OCI-LY1 (cell line): Measurements from ENCODE around the gene TMEM236.

Experiments
- H2AFZ ChIP-seq: fragments of 200-600 bp; sonication (generic), shearing (Covaris generic); 2 replicates; pipeline ENCODE4 v1.6.0; 2014; ENCODE audit warnings: antibody characterized with exemption, mild to moderate bottlenecking, low read length
- H3F3A ChIP-seq: fragments of 200-600 bp; sonication (generic), shearing (Covaris generic); 2 replicates; pipeline ENCODE4 v1.6.0; 2014; ENCODE audit warnings: mild to moderate bottlenecking, antibody characterized with exemption, low read length, moderate library complexity; ENCODE audit not compliant: insufficient read depth
- H3K27ac ChIP-seq: fragments of 200-600 bp; sonication (generic); 2 replicates; pipeline ENCODE4 v1.5.1; 2014; ENCODE audit warnings: low read length, mixed run types, mild to moderate bottlenecking, low read depth; ENCODE audit not compliant: poor library complexity, severe bottlenecking
- H3K27me3 ChIP-seq: fragments of 200-600 bp; sonication (generic); 2 replicates; pipeline ENCODE4 v1.6.0; 2014; ENCODE audit warnings: antibody characterized with exemption, mild to moderate bottlenecking, low read length, moderate library complexity; ENCODE audit not compliant: insufficient read depth
- H3K36me3 ChIP-seq: fragments of 200-600 bp; sonication (generic); 2 replicates; pipeline ENCODE4 v1.6.1; 2014; ENCODE audit warnings: mild to moderate bottlenecking, antibody characterized with exemption, low read length, moderate library complexity, mixed read lengths; ENCODE audit not compliant: insufficient read depth
- H3K4me1 ChIP-seq: fragments of 200-600 bp; sonication (generic); 2 replicates; pipeline ENCODE4 v1.5.1; 2014; ENCODE audit warnings: mild to moderate bottlenecking, low read length, moderate library complexity; ENCODE audit not compliant: insufficient read depth, severe bottlenecking
- H3K4me2 ChIP-seq: fragments of 200-600 bp; sonication (generic), shearing (Covaris generic); 2 replicates; pipeline ENCODE4 v1.6.1; 2014; ENCODE audit warnings: low read length
- H3K4me3 ChIP-seq: fragments of 200-600 bp; sonication (generic); 2 replicates; pipeline ENCODE4 v1.5.1; 2014; ENCODE audit warnings: low read length, low read depth, mild to moderate bottlenecking, mixed read lengths; ENCODE audit not compliant: poor library complexity, severe bottlenecking
- H3K79me2 ChIP-seq: fragments of 200-600 bp; shearing (Covaris generic); 2 replicates; pipeline ENCODE4 v1.6.1; 2016; ENCODE audit warnings: mixed run types, low read length, mixed read lengths; ENCODE audit not compliant: insufficient read depth
- H3K9ac ChIP-seq: fragments of 200-600 bp; sonication (generic), shearing (Covaris generic); 2 replicates; pipeline ENCODE4 v1.6.1; 2014; ENCODE audit warnings: mild to moderate bottlenecking, low read length, mixed read lengths
- H3K9me2 ChIP-seq: fragments of 200-600 bp; sonication (generic), shearing (Covaris generic); 2 replicates; pipeline ENCODE4 v1.6.1; 2014; ENCODE audit warnings: low read depth, mild to moderate bottlenecking, low read length, mixed read lengths
- H3K9me3 ChIP-seq: fragments of 200-600 bp; shearing (Covaris generic); 2 replicates; pipeline ENCODE4 v1.6.1; 2014; ENCODE audit warnings: low read length, mixed read lengths
- H4K20me1 ChIP-seq: fragments of 200-600 bp; sonication (generic), shearing (Covaris generic); 2 replicates; pipeline ENCODE4 v1.6.0; 2016; ENCODE audit warnings: mild to moderate bottlenecking, low read length; ENCODE audit not compliant: insufficient read depth
- CTCF ChIP-seq: fragments of 200-600 bp; sonication (generic), shearing (Covaris generic); IDR thresholded peaks from 2 replicates; pipeline ENCODE4 v1.5.1; 2017; ENCODE audit warnings: mild to moderate bottlenecking, antibody characterized with exemption, low read length, moderate library complexity, mixed read lengths
- EZH2 ChIP-seq: fragments of 200-600 bp; sonication (generic), shearing (Covaris generic); IDR thresholded peaks from 2 replicates; pipeline ENCODE4 v1.8.0; 2017; ENCODE audit warnings: borderline replicate concordance, mixed run types, mild to moderate bottlenecking, antibody characterized with exemption, low read length, moderate library complexity, mixed read lengths

The TMEM236 gene

GRCh38 chr10:17764142-17764541 is 12.1 kb downstream of the TMEM236 start:
- no peak overlapping the region for H3K9ac ChIP-seq
- no peaks in the 10 kb centered on the region for H3K4me1 ChIP-seq
- H3K79me2 ChIP-seq, result no peaks in the 10 kb centered on the region
- no peaks in the 10 kb centered on the region for H3K36me3 ChIP-seq
- H3K4me2 ChIP-seq, result no peak overlapping the region
- no peak overlapping the region for H3K4me3 ChIP-seq
- TF ChIP-seq CTCF, result no peak
- no peak for TF ChIP-seq EZH2
- H3K9me3 ChIP-seq, result no peaks in the 10 kb centered on the region
- H3K27me3 ChIP-seq, result no peaks in the 10 kb centered on the region
- H3F3A ChIP-seq, result no peaks in the 10 kb centered on the region
- H3K9me2 ChIP-seq, result no peaks in the 10 kb centered on the region
- no peak overlapping the region for H2AFZ ChIP-seq
- no peaks in the 10 kb centered on the region for H4K20me1 ChIP-seq
- no peak overlapping the region for H3K27ac ChIP-seq

- Histone ChIP-seq H3K9me2 (no peaks in the 10 kb centered on the region), H4K20me1 (no peaks in the 10 kb centered on the region), H3F3A (no peaks in the 10 kb centered on the region), H3K4me2 (no peak overlapping the region), H3K36me3 (no peaks in the 10 kb centered on the region), H3K9ac (no peak overlapping the region), H3K27ac (no peak overlapping the region), H3K79me2 (no peaks in the 10 kb centered on the region), H2AFZ (no peak overlapping the region), H3K4me3 (no peak overlapping the region), H3K27me3 (no peaks in the 10 kb centered on the region), H3K9me3 (no peaks in the 10 kb centered on the region), H3K4me1 (no peaks in the 10 kb centered on the region)
- TF ChIP-seq EZH2, result no peak
- no peak for TF ChIP-seq CTCF
These were observed 13.6 kb downstream of the TMEM236 start for GRCh38 chr10:17765602-17766001.

- no peaks in the 10 kb centered on the region for H4K20me1 ChIP-seq
- H3K4me2 ChIP-seq, result no peak overlapping the region
- H2AFZ ChIP-seq, result no peak overlapping the region
- no peak overlapping the region for H3K9ac ChIP-seq
- H3K4me1 ChIP-seq, result no peaks in the 10 kb centered on the region
- no peaks in the 10 kb centered on the region for H3F3A ChIP-seq
- no peaks in the 10 kb centered on the region for H3K79me2 ChIP-seq
- no peaks in the 10 kb centered on the region for H3K9me2 ChIP-seq
- H3K27ac ChIP-seq, result no peak overlapping the region
- no peak for TF ChIP-seq EZH2
- TF ChIP-seq CTCF, result no peak
- no peaks in the 10 kb centered on the region for H3K9me3 ChIP-seq
- H3K4me3 ChIP-seq, result no peak overlapping the region
- H3K27me3 ChIP-seq, result no peaks in the 10 kb centered on the region
- H3K36me3 ChIP-seq, result no peaks in the 10 kb centered on the region
These were observed 14.7 kb downstream of the TMEM236 start for GRCh38 chr10:17766731-17767130.
